ENCODE results near the gene GRM3. TPM values are rescaled to one million over a fixed set of nuclear protein-coding genes. Genes with fewer than 3 reads are reported as not detected.

GRM3 gene
- total RNA-seq, 1 experiment from 2014 or later = not detected

GRCh38 chr7:86745013-86745745 is 101.5 kb downstream of the GRM3 start:
- ATAC-seq = no peak
- ChIA-PET CTCF (no interaction called here), POLR2A (ENCODE audit: unreplicated experiment) (no interaction called here)
- intact Hi-C loops (cut with micrococcal nuclease) = no loop called here
- Histone ChIP-seq H3K9me2 (replicated peaks; ENCODE audit: low read length) (no peaks in the 10 kb centered on the region), H4K20me1 (ENCODE audit: low read length) (no peaks in the 10 kb centered on the region), H3K9ac (ENCODE audit: low read length) (no peak overlapping the region), H3K9me3 (ENCODE audit: low read length) (no peaks in the 10 kb centered on the region), H3K27me3 (ENCODE audit: low read length) (peaks cover 43% of the 10 kb centered on the region), H3K4me1 (ENCODE audit: insufficient read depth, low read length) (no peaks in the 10 kb centered on the region), H3F3A (ENCODE audit: low read length, unreplicated experiment) (no peaks in the 10 kb centered on the region), H2AFZ (ENCODE audit: low read length) (no peak overlapping the region), H3K4me2 (ENCODE audit: low read length) (no peak overlapping the region), H3K27ac (ENCODE audit: low read length) (no peak overlapping the region), H3K36me3 (ENCODE audit: low read depth, low read length) (no peaks in the 10 kb centered on the region), H3K79me2 (ENCODE audit: low read length) (no peaks in the 10 kb centered on the region), H3K4me3 (ENCODE audit: low read length) (no peak overlapping the region)
- no peak for DNase-seq
- no TSS peak for BruUV-seq (replicated peaks)
- TF ChIP-seq EZH2 (IDR thresholded peaks at IDR 0.05; ENCODE audit: low read length, unreplicated experiment) (no peak), EZH2phosphoT487 (IDR thresholded peaks at IDR 0.05; ENCODE audit: borderline replicate concordance, low read length) (no peak), CTCF (conservative IDR thresholded peaks at IDR 0.05; ENCODE audit: low read depth, low read length) (no peak)

GRCh38 chr7:86747698-86748097 is 104.0 kb downstream of the GRM3 start:
- Histone ChIP-seq H3K4me1 (ENCODE audit: insufficient read depth, low read length) (no peaks in the 10 kb centered on the region), H3K79me2 (ENCODE audit: low read length) (no peaks in the 10 kb centered on the region), H3K9me2 (replicated peaks; ENCODE audit: low read length) (no peaks in the 10 kb centered on the region), H3K27me3 (ENCODE audit: low read length) (peaks cover 55% of the 10 kb centered on the region), H2AFZ (ENCODE audit: low read length) (no peak overlapping the region), H3K9me3 (ENCODE audit: low read length) (no peaks in the 10 kb centered on the region), H4K20me1 (ENCODE audit: low read length) (no peaks in the 10 kb centered on the region), H3K36me3 (ENCODE audit: low read depth, low read length) (no peaks in the 10 kb centered on the region), H3K9ac (ENCODE audit: low read length) (no peak overlapping the region), H3K4me2 (ENCODE audit: low read length) (no peak overlapping the region), H3F3A (ENCODE audit: low read length, unreplicated experiment) (no peaks in the 10 kb centered on the region), H3K27ac (ENCODE audit: low read length) (no peak overlapping the region), H3K4me3 (ENCODE audit: low read length) (no peak overlapping the region)
- DNase-seq (no peak), ATAC-seq (no peak)
- ChIA-PET CTCF (no interaction called here), POLR2A (ENCODE audit: unreplicated experiment) (no interaction called here)
- BruUV-seq (replicated peaks) = no TSS peak
- TF ChIP-seq EZH2 (IDR thresholded peaks at IDR 0.05; ENCODE audit: low read length, unreplicated experiment) = no peak
- no peak for TF ChIP-seq EZH2phosphoT487 (IDR thresholded peaks at IDR 0.05; ENCODE audit: borderline replicate concordance, low read length)
- no peak for TF ChIP-seq CTCF (conservative IDR thresholded peaks at IDR 0.05; ENCODE audit: low read depth, low read length)
- intact Hi-C loops (cut with micrococcal nuclease) = no loop called here

GRCh38 chr7:86748201-86748600 is 104.5 kb downstream of the GRM3 start:
- no peaks in the 10 kb centered on the region for H3F3A ChIP-seq (ENCODE audit: low read length, unreplicated experiment)
- no TSS peak for BruUV-seq (replicated peaks)
- H3K79me2 ChIP-seq (ENCODE audit: low read length) = no peaks in the 10 kb centered on the region
- peaks cover 54% of the 10 kb centered on the region for H3K27me3 ChIP-seq (ENCODE audit: low read length)
- H2AFZ ChIP-seq (ENCODE audit: low read length) = no peak overlapping the region
- no peaks in the 10 kb centered on the region for H3K9me2 ChIP-seq (replicated peaks; ENCODE audit: low read length)
- intact Hi-C loops (cut with micrococcal nuclease) = no loop called here
- no peak for DNase-seq
- H3K9ac ChIP-seq (ENCODE audit: low read length) = no peak overlapping the region
- H3K36me3 ChIP-seq (ENCODE audit: low read depth, low read length) = no peaks in the 10 kb centered on the region
- TF ChIP-seq EZH2 (IDR thresholded peaks at IDR 0.05; ENCODE audit: low read length, unreplicated experiment) = no peak
- no peak for TF ChIP-seq EZH2phosphoT487 (IDR thresholded peaks at IDR 0.05; ENCODE audit: borderline replicate concordance, low read length)
- TF ChIP-seq CTCF (conservative IDR thresholded peaks at IDR 0.05; ENCODE audit: low read depth, low read length) = no peak
- no peaks in the 10 kb centered on the region for H3K9me3 ChIP-seq (ENCODE audit: low read length)
- no peak for ATAC-seq
- H3K4me2 ChIP-seq (ENCODE audit: low read length) = no peak overlapping the region
- ChIA-PET POLR2A (ENCODE audit: unreplicated experiment) (no interaction called here), CTCF (no interaction called here)
- H4K20me1 ChIP-seq (ENCODE audit: low read length) = no peaks in the 10 kb centered on the region
- no peak overlapping the region for H3K27ac ChIP-seq (ENCODE audit: low read length)
- H3K4me3 ChIP-seq (ENCODE audit: low read length) = no peak overlapping the region
- H3K4me1 ChIP-seq (ENCODE audit: insufficient read depth, low read length) = no peaks in the 10 kb centered on the region
